Stimulated activated CD8-positive, alpha-beta memory T cell treated with anti-CD3 and anti-CD28 coated beads, Interleukin-12 subunit alpha, Interleukin-12 subunit beta, amount 100 ng/mL, for 4 hours (primary cell): ENCODE data around the gene MSL2.
"Not testable (repeated sequence)": the region's sequence is repeated elsewhere in the genome, so short reads cannot be mapped to it uniquely, and the experiment has no call there.

Experiments
- DNase-seq: peaks from one replicate; pipeline ENCODE4 v3.0.0-alpha.2; 2020; ENCODE audit warnings: low read depth

The MSL2 gene

DNA sequence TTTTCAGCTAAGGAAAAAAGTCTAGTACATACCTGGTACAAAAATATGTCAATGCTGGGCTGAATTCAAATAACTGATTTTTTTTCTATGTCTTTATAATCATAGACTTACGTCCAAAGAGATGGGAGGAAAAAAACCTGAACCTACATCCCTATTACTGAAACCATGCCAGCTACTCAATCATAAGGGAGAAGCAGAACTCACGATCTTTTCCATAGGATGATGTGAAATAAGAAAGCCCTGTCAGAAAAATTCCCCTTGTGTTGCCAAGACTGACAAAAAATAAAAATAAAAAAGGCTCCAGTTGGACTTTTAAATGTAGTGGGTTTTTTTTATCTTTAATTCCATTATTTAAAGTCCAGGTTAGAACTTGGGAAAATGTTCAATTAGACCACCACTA lies 3.3 kb downstream of the MSL2 start:
- no peak for DNase-seq

DNA sequence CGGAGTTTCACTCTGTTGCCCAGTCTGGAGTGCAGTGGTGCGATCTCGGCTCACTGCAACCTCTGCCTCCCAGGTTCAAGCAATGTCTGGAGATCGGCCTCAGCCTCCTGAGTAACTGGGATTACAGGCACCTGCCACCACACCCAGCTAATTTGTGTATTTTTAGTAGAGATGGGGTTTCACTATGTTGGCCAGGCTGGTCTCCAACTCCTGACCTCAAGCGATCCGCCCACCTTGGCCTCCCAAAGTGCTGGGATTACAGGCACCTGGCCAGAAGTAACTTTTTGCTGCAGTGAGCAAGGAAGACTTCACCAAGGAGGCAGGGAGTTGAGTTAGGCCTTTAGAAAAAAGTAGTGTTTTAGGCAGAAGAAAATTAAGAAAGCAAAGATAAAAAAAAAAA lies 3.9 kb downstream of the MSL2 start:
- DNase-seq, result not testable (repeated sequence)

DNA sequence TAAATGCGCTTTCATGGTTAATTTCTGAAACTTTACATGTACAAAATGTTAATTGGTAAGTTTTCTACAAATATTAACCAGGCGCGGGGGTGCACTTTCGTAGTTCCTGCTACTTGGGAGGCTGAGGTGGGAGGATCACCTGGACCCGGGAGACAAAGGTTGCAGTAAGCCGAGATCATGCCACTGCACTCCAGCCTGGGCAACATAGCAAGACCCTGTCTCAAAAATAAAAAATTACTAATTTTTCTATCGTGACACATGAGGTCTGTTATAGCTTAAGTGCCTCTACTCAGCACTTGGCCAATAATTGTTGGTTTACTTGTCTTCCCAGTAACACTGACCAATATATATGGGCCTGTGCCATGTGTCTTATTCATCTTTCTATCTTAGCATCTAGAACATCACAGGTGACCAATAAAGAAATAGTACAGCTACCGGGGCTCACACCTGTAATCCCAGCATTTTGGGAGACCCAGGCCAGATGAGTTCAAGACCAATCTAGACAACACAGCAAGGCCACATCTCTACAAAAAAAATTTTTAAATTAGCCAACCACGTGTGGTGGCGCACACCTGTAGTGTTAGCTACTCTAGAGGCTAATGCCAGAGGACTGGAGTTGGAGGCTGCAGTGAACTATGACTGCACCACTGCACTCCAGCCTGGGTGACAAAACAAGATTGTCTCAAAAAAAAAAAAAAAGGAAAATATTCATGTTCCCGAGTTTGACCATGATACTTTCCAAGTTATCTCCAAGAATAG lies 6.1 kb downstream of the MSL2 start:
- DNase-seq, result no peak

DNA sequence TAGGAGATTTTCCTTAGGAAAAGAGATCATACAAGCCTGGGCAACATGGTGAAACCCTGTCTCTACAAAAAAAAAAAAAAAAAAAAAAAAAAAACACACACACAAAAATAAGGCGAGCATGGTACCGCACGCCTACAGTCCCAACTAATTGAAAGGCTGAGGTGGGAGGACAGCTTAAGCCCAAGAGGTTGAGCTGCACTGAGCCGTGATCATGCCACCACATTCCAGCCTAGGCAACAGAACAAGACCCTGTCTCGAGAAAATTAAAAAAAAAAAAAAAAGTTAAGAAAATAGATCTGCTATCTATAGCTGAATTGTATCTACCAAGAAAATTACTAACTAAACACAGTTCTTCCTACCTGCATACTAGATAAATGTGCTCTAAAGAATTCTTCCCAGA lies 7.1 kb downstream of the MSL2 start:
- DNase-seq, result no peak

DNA sequence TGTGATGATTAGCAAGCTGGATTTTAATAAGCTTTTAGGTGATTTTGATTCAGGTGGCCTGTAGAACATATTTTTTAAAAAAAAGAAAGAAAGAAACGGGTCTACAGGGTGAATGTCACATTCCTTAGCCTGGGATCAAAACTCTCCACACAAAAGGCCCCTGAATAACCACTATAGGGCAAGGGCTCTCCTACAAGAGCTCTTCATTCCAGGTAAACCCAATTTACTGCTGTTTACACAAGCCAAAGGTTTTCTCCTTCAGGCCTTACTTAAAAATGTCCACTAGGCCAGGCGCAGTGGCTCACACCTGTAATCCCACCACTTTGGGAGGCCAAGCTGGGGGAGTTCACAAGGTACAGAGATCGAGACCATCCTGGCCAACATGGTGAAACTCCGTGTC lies 8.3 kb downstream of the MSL2 start:
- DNase-seq, result no peak

DNA sequence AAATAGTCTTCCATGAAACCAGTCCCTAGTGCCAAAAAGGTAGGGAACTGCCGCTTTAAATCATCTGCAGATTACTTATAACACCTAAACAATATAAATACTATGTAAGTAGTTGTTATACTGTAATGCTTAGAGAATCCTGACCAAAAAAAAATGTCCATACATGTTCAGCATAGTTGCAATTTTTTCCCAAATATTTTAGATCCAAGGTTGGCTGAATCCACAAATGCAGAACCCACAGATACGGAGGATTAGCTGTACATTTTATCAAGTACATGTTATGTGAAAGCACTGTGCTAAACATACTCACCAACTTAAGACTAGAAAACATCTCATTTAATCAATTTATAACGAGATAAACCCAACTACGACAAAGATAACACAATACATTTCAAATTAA lies 9.3 kb downstream of the MSL2 start:
- no peak for DNase-seq

DNA sequence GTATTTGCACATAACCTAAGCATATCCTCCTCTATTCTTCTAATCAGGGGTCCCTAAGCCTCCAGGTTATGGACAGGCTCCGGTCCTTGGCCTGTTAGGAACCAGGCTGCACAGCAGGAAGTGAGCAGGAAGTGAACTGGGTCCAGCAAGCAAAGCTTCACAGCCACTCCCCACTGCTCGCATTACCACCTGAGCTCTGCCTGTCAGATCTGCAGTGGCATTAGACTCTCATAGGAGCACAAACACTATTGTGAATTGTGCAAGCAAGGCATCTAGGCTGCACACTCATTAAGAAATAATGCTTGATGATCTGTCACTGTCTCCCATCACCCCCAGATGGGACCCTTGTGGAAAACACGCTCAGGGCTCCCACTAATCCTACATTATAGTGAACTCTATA lies 9.8 kb downstream of the MSL2 start:
- DNase-seq, result no peak

DNA sequence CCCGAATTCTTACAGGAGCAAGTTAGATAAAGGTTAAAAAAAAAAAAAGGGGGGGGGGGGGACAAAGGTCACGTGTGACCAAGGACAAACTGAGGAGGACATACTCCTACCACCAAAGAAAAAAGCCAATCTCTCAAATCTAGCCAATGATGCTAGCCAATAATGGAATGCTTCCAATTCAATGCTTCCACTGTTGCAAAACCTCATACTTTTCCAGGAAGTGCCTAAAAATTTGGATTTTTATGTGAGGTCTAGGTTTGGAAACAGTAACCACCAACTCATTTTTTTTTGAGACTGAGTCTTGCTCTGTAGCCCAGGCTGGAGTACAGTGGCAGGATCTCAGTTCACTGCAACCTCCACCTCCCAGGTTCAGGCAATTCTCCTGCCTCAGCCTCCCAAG lies 11.4 kb downstream of the MSL2 start:
- DNase-seq, result no peak

DNA sequence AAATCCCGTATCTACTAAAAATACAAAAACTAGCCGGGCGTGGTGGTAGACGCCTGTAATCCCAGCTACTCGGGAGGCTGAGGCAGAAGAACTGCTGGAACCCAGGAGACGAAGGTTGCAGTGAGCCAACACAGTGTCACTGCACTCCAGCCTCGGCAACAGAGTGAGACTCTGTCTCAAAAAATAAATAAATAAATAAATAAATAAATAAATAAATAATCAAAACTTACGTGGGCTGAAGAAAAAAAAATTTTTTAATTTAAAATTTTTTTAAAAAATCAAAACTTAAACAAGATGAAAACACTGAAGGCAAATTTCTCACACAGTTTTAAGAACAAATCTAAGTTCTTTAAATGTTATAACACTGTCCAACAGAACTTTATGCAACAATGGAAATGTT lies 14.4 kb downstream of the MSL2 start:
- no peak for DNase-seq

DNA sequence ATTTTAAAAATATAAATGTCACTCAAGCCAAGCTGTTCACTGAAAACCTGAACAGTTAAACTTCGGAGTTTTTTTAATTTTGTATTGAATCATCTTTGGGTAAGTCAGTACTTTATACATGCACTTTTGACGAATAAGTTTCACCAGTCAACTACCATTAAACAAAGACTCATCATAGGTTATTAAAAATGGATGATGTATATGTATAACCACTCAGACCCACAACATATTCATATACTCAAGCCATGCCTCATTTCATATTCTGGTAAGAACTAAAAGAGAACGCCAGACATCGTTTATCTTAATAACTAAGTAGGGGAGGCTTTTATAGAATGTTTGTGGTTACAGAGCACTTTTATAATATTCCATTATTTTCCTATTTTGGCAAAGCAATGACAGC lies 18.3 kb downstream of the MSL2 start:
- DNase-seq, result no peak

DNA sequence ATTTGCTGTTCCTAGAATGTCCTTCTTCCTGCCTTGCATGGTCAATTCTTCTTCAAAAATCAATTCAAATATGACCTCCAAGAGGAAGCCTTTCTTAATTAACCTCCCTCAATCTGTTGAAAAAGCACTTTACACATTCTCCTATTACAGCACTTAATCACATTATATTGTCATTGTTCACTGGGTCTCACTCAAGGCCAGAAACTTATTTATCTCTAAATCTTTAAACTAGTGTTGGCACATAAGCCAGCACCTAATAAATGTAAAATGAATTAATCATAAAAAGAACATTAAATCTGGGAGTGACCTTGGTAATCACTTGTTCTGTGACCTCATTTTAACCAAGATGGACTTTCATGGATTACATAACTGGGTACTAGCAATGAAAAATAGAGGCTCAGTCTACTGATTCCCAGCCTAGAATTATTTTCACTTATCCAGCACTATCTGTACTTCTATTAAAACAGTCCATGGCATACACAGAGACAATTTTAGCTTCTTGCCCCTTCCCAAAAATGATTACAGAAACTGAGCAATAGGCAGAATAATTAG lies 22.1 kb downstream of the MSL2 start:
- no peak for DNase-seq

DNA sequence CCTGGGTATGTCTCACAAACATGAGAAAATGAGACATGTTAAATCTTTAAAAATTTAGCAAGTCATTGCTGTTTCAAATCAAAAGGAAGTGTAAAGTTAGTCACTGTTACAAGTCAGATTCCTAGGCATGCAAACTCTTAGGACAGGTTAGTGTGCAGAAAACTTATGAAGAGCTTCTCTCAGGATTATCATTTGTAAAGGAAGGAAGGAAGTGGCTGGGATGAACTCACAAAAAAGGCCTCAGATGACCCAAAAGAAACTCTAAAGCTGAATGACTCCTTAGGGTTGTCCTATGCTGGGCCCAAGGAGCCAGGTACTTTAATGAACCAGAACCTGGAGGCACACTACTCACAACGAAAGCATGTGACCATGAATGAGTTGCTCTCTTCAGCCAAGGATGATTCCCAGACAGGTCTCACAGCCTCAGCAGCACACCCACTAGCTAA lies 25.0 kb downstream of the MSL2 start:
- DNase-seq, result no peak

DNA sequence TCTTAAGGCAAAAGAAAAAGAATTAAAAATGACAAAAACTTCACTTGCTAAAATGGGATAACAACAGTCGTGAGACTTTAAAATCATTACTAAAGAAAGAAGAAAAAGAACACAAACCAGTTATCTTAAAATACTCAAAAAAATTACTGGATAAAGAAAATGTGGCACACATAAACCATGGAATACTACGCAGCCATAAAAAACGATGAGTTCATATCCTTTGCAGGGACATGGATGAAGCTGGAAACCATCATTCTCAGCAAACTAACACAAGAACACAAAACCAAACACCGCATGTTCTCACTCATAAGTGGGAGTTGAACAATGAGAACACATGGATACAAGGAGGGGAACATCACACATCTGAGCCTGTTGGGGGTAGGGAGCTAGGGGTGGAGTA lies 27.9 kb downstream of the MSL2 start:
- DNase-seq, result not testable (repeated sequence)

DNA sequence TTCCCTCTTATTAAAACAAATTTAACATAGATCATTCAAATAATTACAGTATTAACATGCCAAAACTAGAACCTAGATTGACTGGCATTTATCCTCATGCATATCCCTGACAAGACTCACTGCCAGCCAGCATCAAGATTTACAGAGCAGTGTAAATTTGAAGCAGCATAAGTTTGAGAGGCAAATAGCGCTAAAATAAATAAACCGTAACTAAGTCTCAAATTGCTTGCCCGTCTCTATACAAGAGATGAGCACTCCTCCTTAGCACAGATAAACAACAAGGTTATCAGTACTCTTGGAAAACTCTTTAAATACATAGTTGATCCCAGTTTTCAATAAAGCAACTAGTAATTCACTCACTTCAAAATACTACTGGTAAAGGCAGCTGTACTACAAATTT lies 29.6 kb downstream of the MSL2 start:
- DNase-seq, result no peak

DNA sequence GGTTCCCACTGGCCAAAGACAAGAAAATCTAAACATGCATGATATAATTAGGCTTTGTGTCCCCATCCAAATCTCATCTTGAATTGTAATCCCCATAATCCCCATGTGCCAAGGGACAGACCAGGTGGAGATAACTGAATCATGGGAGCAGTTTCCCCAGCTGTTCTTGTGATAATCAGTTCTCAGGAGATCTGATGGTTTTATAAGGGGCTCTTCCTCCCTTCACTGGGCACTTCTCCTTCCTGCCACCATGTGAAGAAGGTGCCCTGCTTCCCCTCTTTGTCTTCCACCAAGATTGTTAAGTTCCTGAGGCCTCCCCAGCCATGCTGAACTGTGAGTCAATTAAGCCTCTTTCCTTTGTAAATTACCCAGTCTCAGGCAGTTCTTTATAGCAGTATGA lies 32.5 kb downstream of the MSL2 start:
- DNase-seq, result not testable (repeated sequence)

DNA sequence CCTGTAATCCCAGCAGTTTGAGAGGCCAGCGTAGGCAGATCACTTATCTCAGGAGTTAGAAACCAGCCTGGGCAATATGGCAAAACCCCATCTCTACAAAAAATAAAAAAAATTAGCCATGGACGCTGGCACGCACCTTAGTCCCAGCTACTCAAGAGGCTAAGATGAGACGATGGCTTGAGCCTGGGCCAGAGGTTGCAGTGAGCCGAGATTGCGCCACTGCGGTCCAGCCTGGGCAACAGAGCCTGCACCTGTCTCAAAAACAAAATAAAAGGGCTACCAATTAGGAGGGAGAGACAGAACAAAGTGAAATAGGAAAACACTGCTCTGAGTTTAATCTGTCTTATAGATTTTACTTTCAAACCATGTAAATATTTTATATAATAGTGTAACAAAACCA lies 33.8 kb downstream of the MSL2 start:
- no peak for DNase-seq

DNA sequence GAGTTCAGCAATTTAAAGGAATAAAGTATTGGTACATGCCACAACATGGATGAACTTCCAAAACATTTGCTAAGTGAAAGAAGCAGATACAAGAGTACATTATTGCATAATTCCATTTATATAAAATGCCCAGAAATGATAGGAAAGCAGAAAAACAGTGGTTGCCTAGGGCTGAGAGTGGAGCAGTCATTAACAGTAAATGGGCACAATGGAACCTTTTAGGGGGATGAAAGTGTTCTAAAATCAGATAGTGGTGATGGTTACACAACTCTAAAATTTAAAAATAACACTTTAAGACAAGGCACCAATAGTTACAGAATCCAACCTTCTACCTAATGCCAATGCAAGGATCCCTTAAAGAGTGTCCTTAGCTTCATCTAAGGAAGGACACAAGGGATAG lies 34.6 kb downstream of the MSL2 start:
- no peak for DNase-seq

DNA sequence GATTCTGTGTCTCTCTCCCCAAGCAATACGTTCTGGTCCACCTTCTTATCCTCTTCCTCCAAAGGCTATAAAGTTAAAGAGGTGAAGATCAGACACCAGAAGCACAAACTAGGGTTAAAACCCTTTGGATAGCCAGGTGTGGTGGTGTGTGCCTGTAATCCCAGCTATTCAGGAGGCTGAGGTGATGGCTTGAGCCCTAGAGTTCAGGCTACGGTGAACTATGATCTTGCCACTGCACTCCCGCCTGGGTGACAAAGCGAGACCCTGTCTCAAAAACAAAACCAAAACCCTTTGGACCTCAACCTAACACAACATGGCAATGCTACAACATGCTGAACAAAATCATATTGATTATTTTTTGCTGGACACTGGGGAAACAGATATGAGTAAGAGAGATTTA lies 43.2 kb downstream of the MSL2 start:
- no peak for DNase-seq

DNA sequence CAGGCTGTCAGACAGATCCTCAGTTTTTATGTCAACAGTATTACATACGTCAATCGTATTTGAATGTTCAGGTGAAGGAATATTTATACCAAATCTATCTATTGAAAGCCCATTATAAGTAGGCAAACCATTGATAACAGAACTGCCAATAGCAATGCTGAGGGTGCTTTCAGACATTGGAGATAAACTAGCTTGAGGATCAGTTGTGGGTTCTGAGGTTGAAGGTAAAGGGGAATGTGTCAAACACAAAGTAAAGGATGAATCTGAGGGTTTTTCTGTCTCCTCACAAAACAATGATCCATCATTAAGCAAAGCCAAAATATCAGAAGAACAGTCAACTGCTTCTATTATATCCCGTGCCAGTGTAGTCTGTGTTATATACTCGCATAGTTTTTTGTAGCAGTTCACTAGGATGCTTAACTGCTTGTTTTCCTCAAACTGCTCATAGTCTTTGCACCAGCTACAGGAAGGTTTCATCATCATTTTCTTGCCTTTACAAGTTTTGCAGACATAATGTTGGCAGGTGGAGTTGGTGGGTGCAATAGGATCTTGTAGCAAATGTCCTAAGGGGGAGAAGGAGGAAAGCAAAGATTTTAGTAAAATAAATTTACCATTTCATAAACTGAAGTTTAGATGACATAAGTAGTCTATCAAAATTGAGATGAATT lies 43.8 kb downstream of the MSL2 start:
- DNase-seq, result no peak

DNA sequence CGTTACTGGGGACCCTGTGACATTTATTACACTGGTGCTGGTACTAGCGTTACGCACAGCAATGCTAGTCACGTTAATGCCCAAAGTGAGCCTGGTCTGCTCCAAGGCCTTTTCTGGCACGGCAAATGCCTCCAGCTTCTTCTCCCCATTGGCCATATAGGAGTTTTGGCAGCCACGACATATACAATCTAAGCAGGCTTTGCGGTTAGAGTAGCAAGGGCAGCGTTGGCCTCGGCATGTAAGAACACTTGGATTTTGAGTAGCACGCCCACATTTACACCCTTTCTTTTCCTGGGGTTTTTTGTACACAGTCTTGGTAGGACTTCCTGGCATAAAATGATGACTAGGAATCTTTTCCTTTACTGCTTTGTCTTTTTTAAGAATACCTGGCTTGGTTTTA lies 44.9 kb downstream of the MSL2 start:
- DNase-seq, result no peak

DNA sequence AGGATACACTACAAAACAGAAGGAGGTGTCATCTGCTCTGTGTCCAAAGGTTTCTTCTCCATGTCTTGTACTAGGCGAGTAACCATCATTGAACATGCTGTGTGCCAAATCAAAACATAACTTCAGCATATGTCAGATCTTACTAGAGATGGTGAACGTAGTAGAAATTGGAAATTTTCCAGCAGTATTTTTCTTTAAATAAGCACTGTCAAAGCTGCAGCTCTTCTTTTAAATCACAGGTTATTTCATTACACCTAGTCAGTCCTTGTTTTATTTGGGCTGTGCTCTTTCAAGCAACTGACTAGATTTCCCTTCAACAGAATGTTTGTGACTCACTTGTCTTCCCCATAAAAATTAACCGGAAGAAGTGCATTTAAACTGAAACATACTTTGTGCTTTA lies 46.5 kb downstream of the MSL2 start:
- DNase-seq, result no peak

DNA sequence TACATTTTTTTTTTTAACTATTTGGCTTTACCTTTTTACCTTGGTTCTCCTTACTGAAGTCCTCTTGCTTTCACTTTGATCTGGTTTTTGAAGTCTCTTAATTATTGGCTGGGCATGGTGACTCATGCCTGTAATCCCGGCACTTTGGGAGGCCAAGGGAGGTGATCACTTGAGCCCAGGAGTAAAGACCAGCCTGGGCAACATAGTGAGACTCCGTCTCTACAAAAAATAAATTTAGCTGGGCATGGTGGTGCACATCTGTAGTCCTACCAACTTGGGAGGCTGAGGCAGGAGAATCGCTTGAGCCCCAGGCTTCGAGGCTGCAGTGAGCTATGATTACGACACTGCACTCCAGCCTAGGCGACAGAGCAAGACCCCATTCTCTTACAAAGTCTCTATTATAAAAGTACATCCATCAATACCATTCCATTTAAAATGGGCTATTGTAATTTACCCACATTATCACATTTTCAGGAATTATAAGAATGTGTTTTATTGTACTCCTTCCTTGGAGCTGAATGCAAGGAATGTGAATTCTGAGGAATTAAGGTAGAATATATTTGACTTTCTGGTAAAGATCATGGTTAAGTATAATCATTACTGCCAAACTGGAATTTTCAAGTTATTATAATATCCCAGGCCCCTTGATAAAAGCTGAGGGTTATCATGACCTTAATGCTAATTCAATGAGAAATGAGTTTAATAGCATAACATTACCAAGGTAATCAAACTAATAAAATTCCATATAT lies 49.0 kb downstream of the MSL2 start:
- DNase-seq, result no peak

DNA sequence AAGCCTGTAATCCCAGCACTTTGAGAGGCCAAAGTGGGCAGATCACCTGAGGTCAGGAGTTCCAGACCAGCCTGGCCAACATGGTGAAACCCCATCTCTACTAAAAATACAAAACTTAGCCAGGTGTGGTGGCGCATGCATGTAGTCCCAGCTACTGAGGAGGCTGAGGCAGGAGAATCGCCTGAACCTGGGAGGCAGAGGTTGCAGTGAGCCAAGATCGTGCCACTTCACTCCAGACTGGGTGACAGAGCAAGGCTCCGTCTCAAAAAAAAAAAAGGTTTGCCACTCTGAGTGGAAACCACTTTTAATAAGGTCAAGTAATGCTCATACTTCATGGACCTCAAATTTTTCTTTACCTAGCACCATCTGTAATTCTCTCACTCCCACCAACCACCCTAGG lies 51.7 kb downstream of the MSL2 start:
- not testable (repeated sequence) for DNase-seq
